ENCODE measurements around the gene LGR6. TPM values are rescaled to one million over a fixed set of nuclear protein-coding genes. Genes with fewer than 3 reads are reported as not detected.

The LGR6 gene
- total RNA-seq, 1 experiment from 2014 or later, result 1.0 TPM

- H3K4me3 Mint-ChIP-seq, result no peak overlapping the region
These were observed 98.5 kb downstream of the LGR6 start for GRCh38 chr1:202291961-202292712.

More at GRCh38 chr1:202291961-202292712, 98.5 kb downstream of the LGR6 start:
- no peak overlapping the region for H2BK120ac ChIP-seq (ENCODE audit: low read depth, low read length, poor library complexity, severe bottlenecking)
- no peak overlapping the region for H3T11ph ChIP-seq (ENCODE audit: low read length)
- no peak overlapping the region for H2BK20ac ChIP-seq (ENCODE audit: low read depth, low read length, poor library complexity, severe bottlenecking)
- TF ChIP-seq CTCF (conservative IDR thresholded peaks at IDR 0.05), result no peak
- Mint-ChIP-seq H3K9me3 (no peaks in the 10 kb centered on the region), H3K27ac (no peak overlapping the region), H3K4me1 (no peaks in the 10 kb centered on the region), H3K36me3 (ENCODE audit: insufficient read depth in 1 of 3, low read depth in 3 of 3) (no peaks in the 10 kb centered on the region), H3K27me3 (ENCODE audit: low read depth) (no peaks in the 10 kb centered on the region; the same call in 1 of the 2 replicates)
- no peak overlapping the region for H3K9ac ChIP-seq (ENCODE audit: extremely low read depth, insufficient read length, low read length)
- WGBS (ENCODE audit: extremely low coverage, insufficient read length, low lambda C conversion rate), result no CpG with 5 or more reads among the region's 5 CpGs
- DNase-seq, result no peak
- H4K20me1 ChIP-seq (ENCODE audit: control insufficient read depth, insufficient read depth, insufficient read length), result no peaks in the 10 kb centered on the region
- no peak overlapping the region for H2AFZ ChIP-seq (ENCODE audit: low read length)
- no peak overlapping the region for H4K91ac ChIP-seq (ENCODE audit: insufficient read length, low read depth, low read length)
- no peak overlapping the region for H3K4me2 ChIP-seq (ENCODE audit: insufficient read depth, insufficient read length, low read length)
- H3K27me3 ChIP-seq (ENCODE audit: insufficient read depth, low read length), result no peaks in the 10 kb centered on the region
- H2AK5ac ChIP-seq (ENCODE audit: insufficient read length, low read length), result no peak overlapping the region
- no peak overlapping the region for H3K18ac ChIP-seq (ENCODE audit: insufficient read length, low read depth, low read length)
- H3K14ac ChIP-seq (ENCODE audit: insufficient read depth, low read length), result no peak overlapping the region
- no peak overlapping the region for H4K5ac ChIP-seq (ENCODE audit: insufficient read length, low read depth, low read length)
- no peak overlapping the region for H2BK12ac ChIP-seq (ENCODE audit: insufficient read length, low read depth, low read length)
- no peak overlapping the region for H2BK5ac ChIP-seq (ENCODE audit: insufficient read length, low read length)
- H3K79me1 ChIP-seq (ENCODE audit: insufficient read depth, low read depth, low read length, poor library complexity, severe bottlenecking), result no peaks in the 10 kb centered on the region
- H2BK15ac ChIP-seq (ENCODE audit: low read depth, low read length), result no peak overlapping the region
- H3K79me2 ChIP-seq (ENCODE audit: insufficient read depth, low read length), result no peaks in the 10 kb centered on the region
- no peak overlapping the region for H3K4ac ChIP-seq (ENCODE audit: low read depth, low read length)
- H3K4me1 ChIP-seq (ENCODE audit: insufficient read depth, low read length), result no peaks in the 10 kb centered on the region
- no peak overlapping the region for H3K27ac ChIP-seq (ENCODE audit: insufficient read length, low read depth, low read length)
- no peak overlapping the region for H4K8ac ChIP-seq (replicated peaks; ENCODE audit: insufficient read length, low read depth, low read length)
- no peak overlapping the region for H3K56ac ChIP-seq (ENCODE audit: insufficient read length, low read depth, low read length)
- no peaks in the 10 kb centered on the region for H3K9me3 ChIP-seq (ENCODE audit: control insufficient read depth, low read depth, low read length)
- no peaks in the 10 kb centered on the region for H3K23me2 ChIP-seq (ENCODE audit: insufficient read length, low read depth, low read length, poor library complexity, severe bottlenecking)
- H3K23ac ChIP-seq (ENCODE audit: insufficient read length, low read depth, low read length), result no peak overlapping the region

All from H9 (cell line).